Stimulated activated CD4-positive, alpha-beta T cell treated with anti-CD3 and anti-CD28 coated beads, Interleukin-12 subunit alpha, Interleukin-12 subunit beta, amount 100 ng/mL, for 48 hours (primary cell): ENCODE results near the gene ZBTB32.

Experiments
- DNase-seq, 3 donors: peaks; one replicate each; pipeline ENCODE4 v3.0.0-alpha.2; 2020; ENCODE audit warnings: low read depth in 2 of 3, low spot score in 1 of 3

ZBTB32 gene

GRCh38 chr19:35734273-35734672 is 29.9 kb downstream of the ZBTB32 start:
- no peak for DNase-seq

DNA sequence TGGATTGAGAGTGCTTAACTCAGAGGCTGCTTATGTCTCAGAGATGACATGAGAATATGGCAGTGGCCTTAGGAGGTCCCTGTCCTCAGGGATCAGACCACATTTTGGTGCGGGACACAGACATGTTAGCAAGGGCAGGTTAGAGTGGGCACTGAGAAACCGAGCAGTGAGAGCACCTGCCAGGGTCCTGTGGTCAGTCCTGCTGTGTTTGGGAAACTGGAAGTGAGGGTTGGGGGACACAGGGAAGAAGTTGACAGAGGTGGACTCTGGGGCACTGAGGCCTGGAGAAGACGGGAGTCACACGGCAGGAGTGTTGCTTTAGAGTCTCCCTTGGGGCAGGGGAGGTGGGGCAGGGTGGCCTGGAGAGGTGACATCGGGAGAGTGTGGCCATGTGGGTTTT is 30.5 kb downstream of the ZBTB32 start:
- DNase-seq, result no peak

DNA sequence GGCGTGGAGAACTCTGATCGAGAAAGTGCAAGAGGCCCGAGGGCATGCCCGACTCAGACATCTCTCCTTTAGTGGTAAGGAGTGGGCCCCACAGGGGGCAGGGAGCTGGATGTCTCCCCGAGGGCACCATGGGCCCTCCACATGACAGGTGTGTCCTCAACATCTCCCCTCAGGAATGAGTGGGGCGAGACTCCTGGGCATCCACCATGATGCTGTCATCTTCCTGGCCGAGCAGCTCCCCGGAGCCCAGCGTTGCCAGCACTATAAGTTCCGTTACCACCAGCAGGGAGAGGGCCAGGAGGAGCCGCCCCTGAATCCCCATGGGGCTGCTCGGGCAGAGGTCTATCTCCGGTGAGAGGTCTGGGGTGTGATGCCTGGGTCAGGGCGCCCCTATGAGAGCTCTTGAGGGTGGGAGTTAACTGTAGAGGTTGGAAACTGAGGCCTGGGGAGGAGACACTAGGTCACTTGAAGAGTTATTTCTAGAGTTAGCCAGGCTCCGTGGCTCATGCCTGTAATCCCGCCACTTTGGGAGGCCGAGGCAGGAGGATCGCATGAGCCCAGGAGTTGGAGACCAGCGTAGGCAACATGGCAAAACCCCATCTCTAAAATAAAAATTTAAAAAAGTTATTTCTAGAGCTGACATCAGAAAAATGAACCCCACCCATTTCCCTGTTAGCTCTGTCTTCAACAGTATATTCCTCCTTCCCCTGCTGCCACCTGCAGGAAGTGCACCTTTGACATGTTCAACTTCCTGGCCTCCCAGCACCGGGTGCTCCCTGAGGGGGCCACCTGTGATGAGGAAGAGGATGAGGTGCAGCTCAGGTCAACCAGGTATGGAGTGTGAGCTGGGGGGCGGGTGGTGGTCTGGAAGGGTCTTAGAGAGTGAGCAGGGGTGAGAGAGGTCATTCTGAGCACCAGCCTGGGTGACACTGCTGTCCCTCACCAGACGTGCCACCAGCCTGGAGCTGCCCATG is 32.8 kb downstream of the ZBTB32 start:
- DNase-seq, result no peak

DNA sequence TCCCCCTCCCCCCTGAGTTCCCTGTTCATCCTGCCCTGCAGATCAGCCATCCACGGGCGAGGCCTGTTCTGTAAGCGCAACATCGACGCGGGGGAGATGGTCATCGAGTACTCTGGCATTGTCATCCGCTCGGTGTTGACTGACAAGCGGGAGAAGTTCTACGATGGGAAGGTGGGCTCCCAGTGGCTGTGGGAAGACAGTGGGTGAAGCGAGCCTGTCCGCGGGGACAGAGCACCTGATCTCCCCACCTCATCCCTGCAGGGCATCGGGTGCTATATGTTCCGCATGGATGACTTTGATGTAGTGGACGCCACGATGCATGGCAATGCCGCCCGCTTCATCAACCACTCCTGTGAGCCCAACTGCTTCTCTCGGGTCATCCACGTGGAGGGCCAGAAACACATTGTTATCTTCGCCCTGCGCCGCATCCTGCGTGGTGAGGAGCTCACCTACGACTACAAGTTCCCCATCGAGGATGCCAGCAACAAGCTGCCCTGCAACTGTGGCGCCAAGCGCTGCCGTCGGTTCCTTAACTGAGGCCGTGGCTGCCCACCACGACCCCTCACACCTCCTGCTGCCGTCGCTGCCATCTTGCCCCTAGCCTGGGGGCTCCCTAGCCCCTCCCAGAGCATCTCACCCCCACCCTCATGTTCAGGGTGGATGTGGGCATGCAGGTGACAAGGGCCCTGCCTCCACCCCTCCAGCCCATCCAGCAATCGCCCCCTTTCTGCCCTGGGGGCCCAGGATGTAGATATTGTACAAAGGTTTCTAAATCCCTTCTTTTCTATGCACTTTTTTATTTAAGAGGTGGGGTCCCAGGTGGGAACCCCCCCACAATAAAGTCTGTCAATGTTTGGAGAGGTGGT is 33.9 kb downstream of the ZBTB32 start:
- DNase-seq, result no peak

- no peak for DNase-seq
Observed at GRCh38 chr19:35738887-35739229, 34.5 kb downstream of the ZBTB32 start.

- no peak for DNase-seq
Observed at GRCh38 chr19:35739275-35740107, 35.1 kb downstream of the ZBTB32 start.

GRCh38 chr19:35740108-35740422 is 35.7 kb downstream of the ZBTB32 start:
- no peak for DNase-seq

- peak; percentile 92 to 94 (median 93) for DNase-seq
Observed at GRCh38 chr19:35740423-35741202, 36.3 kb downstream of the ZBTB32 start.

GRCh38 chr19:35741203-35741515 is 36.8 kb downstream of the ZBTB32 start:
- no peak for DNase-seq

DNA sequence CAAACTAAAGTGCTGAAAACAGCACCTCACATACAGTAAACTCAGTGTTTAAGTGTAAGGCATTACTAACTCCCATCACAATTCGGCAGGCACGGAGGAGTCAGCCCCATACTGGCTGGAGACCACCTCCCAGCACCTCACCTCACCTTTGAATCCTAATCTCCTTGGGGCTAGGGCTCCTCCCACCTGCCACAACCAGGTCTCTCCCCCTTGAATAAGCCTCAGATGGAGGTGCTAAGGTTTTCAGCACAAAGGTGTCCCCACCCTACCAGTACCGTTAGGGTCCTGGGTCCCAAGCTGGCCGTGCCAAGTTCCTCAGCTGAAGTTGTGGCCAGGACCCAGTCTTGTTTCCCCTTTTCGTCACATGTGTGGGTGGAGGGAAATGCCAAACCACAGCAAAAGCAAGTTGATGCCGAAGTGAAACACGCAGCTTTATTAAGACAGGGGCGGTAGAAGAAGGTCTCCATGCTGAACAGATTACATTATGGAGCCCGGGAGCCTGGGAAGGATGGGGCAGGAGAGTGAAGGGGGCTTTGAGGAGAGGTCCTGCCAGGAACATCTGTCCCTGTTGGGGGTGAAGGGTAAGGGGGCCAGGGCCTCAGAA is 37.9 kb downstream of the ZBTB32 start, which contains the start of gene IGFLR1:
Gene IGFLR1, minus strand, starts transcription at position 332 of the 604 bp plus-strand sequence. CDS start 1,272 bp downstream, outside the sequence.
- peak; percentile 59 to 79 (median 65) for DNase-seq

- no peak for DNase-seq
Observed at GRCh38 chr19:35743640-35744429, 39.5 kb downstream of the ZBTB32 start.

- DNase-seq, result peak; percentile 90
Observed at GRCh38 chr19:35744430-35745327, 40.3 kb downstream of the ZBTB32 start.

DNA sequence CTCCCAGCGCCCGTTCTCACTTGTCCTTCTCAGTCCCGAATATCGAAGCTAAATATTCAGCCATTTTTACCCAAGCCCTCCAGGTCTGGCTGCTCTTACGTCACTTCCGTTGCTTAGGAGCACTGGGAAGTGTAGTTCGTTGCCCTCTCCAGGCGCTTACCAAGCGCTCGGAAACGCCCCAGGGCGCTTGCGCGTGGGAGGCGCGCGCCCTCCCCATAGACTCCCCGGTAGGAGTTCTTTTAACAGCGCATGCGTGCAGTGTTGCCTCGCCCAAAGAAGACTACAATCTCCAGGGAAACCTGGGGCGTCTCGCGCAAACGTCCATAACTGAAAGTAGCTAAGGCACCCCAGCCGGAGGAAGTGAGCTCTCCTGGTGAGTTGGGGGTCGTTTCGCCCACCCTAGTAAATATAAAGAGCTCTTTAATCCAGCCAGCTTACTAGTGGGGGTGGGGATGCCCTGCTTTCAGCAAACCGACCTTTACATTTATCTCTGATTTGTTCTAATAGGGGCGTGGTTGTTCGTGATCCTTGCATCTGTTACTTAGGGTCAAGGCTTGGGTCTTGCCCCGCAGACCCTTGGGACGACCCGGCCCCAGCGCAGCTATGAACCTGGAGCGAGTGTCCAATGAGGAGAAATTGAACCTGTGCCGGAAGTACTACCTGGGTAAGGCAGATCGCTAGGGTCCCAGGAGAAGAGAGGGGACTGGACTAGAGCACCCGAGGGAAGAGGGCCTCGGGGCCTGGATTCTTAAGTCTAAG is 41.1 kb downstream of the ZBTB32 start, which contains the start of the genes PSENEN and U2AF1L4:
Gene PSENEN, plus strand, starts transcription at position 324 of the 759 bp plus-strand sequence. Its CDS starts 280 bp downstream, at position 604.
Gene U2AF1L4, minus strand, starts transcription at position 91 of the 759 bp plus-strand sequence. Its CDS starts 27 bp downstream, at position 64.
- DNase-seq, result peak; percentile 90 to 93 (median 90)

GRCh38 chr19:35746087-35746462 is 41.7 kb downstream of the ZBTB32 start:
- no peak for DNase-seq

GRCh38 chr19:35746531-35746930 is 42.2 kb downstream of the ZBTB32 start:
- no peak for DNase-seq

DNA sequence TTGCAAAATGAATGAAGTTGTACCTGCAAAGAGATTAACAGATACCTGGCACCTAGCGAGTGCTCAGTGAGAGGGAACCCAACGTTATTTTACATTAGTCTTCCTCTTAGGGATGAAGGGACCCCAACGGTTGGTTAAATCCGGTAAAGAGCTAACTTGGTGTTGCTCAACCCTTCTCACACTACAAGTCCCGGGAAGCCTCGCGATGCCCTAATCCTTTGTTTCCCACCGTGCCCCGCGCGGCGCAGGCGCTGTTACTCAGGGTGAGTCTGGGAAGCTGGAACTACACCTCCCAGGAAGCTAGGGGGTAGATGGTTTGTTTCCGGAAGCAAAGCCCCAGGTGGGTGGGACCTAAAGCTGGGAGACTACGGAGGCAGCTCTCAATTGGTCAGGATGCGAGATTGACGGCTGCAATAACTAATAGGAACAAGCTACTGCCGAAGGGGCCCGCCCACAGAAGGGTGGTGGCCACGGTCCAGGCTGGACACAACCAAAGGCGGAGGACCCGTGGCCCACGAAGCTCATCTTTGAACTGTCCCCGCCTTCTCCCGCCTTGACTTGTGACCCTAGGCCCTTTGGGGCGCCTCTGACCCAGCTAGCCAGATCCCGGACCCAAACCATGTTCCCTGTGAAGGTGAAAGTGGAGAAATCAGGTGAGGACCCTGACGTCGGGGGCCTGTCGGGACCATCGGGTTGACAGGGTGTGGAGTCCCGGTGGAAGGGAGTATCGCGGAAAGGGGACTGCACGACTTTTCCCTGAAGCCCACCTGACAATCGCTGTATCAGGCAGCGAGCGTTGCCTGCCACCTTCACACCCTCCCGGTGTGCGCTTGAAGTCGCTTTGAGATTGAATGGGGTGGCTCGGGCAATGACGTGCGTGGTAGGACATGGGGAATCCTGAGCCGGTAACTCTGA is 44.0 kb downstream of the ZBTB32 start, which contains the start of gene LIN37:
Gene LIN37, plus strand, starts transcription at position 471 of the 915 bp plus-strand sequence. Its CDS starts 149 bp downstream, at position 620.
- peak; percentile 97 to 99 (median 98) for DNase-seq
